Measurements from ENCODE around the gene COQ8A. TPM values are rescaled to one million over a fixed set of nuclear protein-coding genes. Genes with fewer than 3 reads are reported as not detected.

COQ8A gene
- total and polyA plus RNA-seq, 2 donors (not counting 1 experiment from before 2014, with no cell fraction given) = 3.8 to 19.7 TPM

DNA sequence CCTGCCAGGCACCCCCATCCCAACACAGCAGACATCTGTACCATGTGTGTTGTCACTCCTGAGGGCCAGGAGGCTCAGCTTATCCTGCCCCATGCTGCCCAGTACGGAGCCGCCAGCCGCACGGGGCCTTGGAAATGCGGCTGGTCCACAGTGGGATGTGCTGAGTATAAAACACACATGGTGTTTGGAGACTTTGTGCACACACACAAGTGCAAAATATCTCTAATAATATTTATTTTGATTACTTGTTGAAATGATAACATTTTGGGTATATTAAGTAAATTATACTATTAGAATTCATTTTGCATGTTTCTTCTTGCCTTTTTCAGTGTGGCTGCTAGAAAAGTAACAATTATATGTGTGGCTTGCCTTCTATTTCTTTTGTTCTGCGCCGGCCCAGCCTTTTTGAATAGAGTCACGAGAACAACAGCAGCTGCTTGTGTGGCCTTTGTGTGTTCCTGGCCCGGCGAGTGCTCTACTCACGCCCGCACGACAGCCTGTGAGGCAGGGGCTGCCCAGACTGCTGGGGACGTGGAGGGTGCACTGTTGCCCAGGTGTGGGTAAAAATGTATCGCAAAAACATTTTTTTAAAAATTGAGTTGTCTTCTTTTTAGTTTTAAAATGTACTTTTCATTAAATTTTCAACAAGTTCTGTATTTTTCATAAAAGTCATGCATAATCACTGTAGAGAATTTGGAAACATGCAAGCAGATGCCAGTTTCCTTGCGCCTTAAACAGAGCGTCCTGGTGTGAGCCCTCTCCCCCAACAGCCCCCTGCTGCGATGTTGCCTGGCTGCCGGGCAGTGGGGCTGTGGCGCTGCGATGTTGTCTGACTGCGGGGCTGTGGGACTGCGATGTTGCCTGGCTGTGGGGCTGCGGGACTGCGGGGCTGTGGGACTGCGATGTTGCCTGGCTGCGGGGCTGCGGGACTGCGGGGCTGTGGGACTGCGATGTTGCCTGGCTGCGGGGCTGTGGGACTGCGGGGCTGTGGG, 35.5 kb downstream of the COQ8A start:
- Histone ChIP-seq H3K27ac (ENCODE audit: insufficient read depth, low read length) (no peak overlapping the region), H3K79me2 (ENCODE audit: control insufficient read depth, insufficient read depth, low read length) (no peaks in the 10 kb centered on the region), H3K9me3 (ENCODE audit: control insufficient read depth, insufficient read depth, low read depth, low read length) (no peaks in the 10 kb centered on the region), H2AFZ (ENCODE audit: low read length) (no peak overlapping the region), H3K4me2 (ENCODE audit: extremely low read depth, insufficient read depth, low read length) (no peak overlapping the region), H3K9ac (ENCODE audit: insufficient read depth, low read length) (no peak overlapping the region), H3K36me3 (ENCODE audit: control insufficient read depth, insufficient read depth, low read length) (peaks cover 4% of the 10 kb centered on the region), H3K4me3 (replicated peaks in 1 of 4; ENCODE audit: control extremely low read depth in 1 of 4, insufficient read depth in 1 of 4, low read depth in 3 of 4, low read length in 4 of 4) (no peak overlapping the region), H3K27me3 (ENCODE audit: control insufficient read depth, insufficient read depth, low read length) (no peaks in the 10 kb centered on the region), H3K4me1 (ENCODE audit: control insufficient read depth, extremely low read depth, insufficient read depth, low read length) (peaks cover 7% of the 10 kb centered on the region), H4K20me1 (ENCODE audit: control insufficient read depth, extremely low read depth, insufficient read depth, low read length) (no peaks in the 10 kb centered on the region)
- no peak for TF ChIP-seq EZH2 (IDR thresholded peaks at IDR 0.05; ENCODE audit: low read length, missing control alignments)
- TF ChIP-seq, protein P1, sequence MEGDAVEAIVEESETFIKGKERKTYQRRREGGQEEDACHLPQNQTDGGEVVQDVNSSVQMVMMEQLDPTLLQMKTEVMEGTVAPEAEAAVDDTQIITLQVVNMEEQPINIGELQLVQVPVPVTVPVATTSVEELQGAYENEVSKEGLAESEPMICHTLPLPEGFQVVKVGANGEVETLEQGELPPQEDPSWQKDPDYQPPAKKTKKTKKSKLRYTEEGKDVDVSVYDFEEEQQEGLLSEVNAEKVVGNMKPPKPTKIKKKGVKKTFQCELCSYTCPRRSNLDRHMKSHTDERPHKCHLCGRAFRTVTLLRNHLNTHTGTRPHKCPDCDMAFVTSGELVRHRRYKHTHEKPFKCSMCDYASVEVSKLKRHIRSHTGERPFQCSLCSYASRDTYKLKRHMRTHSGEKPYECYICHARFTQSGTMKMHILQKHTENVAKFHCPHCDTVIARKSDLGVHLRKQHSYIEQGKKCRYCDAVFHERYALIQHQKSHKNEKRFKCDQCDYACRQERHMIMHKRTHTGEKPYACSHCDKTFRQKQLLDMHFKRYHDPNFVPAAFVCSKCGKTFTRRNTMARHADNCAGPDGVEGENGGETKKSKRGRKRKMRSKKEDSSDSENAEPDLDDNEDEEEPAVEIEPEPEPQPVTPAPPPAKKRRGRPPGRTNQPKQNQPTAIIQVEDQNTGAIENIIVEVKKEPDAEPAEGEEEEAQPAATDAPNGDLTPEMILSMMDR (conservative IDR thresholded peaks at IDR 0.05 in 1 of 2, IDR thresholded peaks at IDR 0.05 in 1 of 2; ENCODE audit: low read depth in 1 of 2, low read length in 2 of 2) = no peak
- no peak for DNase-seq (ENCODE audit: low read depth in 2 of 2)

DNA sequence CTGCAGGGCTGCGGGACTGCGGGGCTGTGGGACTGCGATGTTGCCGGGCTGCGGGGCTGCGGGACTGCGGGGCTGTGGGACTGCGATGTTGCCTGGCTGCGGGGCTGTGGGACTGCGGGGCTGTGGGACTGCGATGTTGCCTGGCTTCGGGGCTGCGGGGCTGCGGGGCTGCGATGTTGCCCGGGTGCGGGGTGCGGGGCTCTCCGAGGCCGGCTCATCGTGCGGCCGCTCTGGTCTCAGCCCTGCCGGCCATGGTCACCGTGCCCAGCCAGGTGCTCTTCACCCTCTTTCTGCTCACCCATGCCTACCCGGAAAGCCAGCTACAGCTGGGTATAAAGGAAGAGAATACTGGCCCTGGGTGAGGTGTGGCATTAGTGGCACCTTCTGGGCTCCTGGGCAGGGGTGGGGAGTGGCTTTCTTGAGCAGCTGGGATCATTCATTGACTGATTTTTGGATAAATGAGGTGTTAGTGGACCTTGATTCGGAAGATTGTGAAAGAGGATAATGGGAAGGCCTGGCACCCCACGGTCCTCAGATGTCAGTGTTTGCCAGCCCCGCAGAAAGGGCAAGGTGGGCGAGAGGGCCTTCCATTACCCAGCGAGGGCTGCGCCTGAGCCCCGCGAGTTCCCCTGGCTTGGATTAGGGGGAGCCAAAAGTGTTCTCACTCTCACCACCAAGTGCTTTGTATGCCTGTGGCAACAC, 36.3 kb downstream of the COQ8A start:
- Histone ChIP-seq H3K9me3 (ENCODE audit: control insufficient read depth, insufficient read depth, low read depth, low read length) (no peaks in the 10 kb centered on the region), H3K4me3 (replicated peaks in 1 of 4; ENCODE audit: control extremely low read depth in 1 of 4, insufficient read depth in 1 of 4, low read depth in 3 of 4, low read length in 4 of 4) (no peak overlapping the region), H3K79me2 (ENCODE audit: control insufficient read depth, insufficient read depth, low read length) (no peaks in the 10 kb centered on the region), H3K36me3 (ENCODE audit: control insufficient read depth, insufficient read depth, low read length) (peaks cover 4% of the 10 kb centered on the region), H3K4me2 (ENCODE audit: extremely low read depth, insufficient read depth, low read length) (no peak overlapping the region), H3K4me1 (ENCODE audit: control insufficient read depth, extremely low read depth, insufficient read depth, low read length) (peaks cover 7% of the 10 kb centered on the region), H2AFZ (ENCODE audit: low read length) (no peak overlapping the region), H3K27me3 (ENCODE audit: control insufficient read depth, insufficient read depth, low read length) (no peaks in the 10 kb centered on the region), H4K20me1 (ENCODE audit: control insufficient read depth, extremely low read depth, insufficient read depth, low read length) (no peaks in the 10 kb centered on the region), H3K9ac (ENCODE audit: insufficient read depth, low read length) (no peak overlapping the region), H3K27ac (ENCODE audit: insufficient read depth, low read length) (no peak overlapping the region)
- DNase-seq (ENCODE audit: low read depth in 2 of 2) = no peak
- no peak for TF ChIP-seq EZH2 (IDR thresholded peaks at IDR 0.05; ENCODE audit: low read length, missing control alignments)
- TF ChIP-seq, protein P1 (conservative IDR thresholded peaks at IDR 0.05 in 1 of 2, IDR thresholded peaks at IDR 0.05 in 1 of 2; ENCODE audit: low read depth in 1 of 2, low read length in 2 of 2) = no peak

DNA sequence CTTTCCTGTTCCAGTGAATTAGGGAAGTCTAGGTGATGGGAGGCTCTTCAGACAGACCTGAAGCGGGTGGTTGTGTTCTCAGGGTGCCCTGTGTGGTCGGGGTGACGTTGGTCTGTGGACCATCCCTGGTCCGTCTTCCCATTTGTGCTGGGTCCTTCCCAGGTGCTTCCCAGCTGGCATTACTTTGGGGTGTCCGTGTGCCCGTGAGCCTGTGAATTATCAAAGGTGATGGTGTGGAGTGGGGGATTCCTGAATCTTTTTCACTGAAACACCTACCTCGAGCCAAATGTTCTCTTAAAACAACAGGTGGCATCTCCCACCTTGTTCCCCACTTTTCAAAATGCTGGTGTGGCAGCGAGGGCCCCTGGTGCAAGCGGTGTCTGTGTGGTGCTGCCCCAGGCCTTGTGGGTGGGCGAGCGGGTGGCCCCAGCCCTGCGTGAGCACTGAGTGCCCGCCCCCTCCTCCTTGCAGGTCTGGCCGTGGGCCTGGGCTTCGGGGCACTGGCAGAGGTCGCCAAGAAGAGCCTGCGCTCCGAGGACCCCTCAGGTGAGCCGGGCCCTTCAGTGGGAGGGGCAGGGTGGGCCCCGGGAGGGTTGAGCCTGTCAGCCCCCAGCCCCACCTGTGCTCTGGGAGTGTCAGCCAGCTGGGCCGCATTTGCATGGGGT, 37.0 kb downstream of the COQ8A start:
- Histone ChIP-seq H3K27ac (ENCODE audit: insufficient read depth, low read length) (no peak overlapping the region), H2AFZ (ENCODE audit: low read length) (no peak overlapping the region), H3K27me3 (ENCODE audit: control insufficient read depth, insufficient read depth, low read length) (no peaks in the 10 kb centered on the region), H4K20me1 (ENCODE audit: control insufficient read depth, extremely low read depth, insufficient read depth, low read length) (no peaks in the 10 kb centered on the region), H3K9me3 (ENCODE audit: control insufficient read depth, insufficient read depth, low read depth, low read length) (no peaks in the 10 kb centered on the region), H3K4me3 (replicated peaks in 1 of 4; ENCODE audit: control extremely low read depth in 1 of 4, insufficient read depth in 1 of 4, low read depth in 3 of 4, low read length in 4 of 4) (no peak overlapping the region), H3K4me1 (ENCODE audit: control insufficient read depth, extremely low read depth, insufficient read depth, low read length) (peaks cover 7% of the 10 kb centered on the region), H3K9ac (ENCODE audit: insufficient read depth, low read length) (no peak overlapping the region), H3K36me3 (ENCODE audit: control insufficient read depth, insufficient read depth, low read length) (peaks cover 4% of the 10 kb centered on the region), H3K4me2 (ENCODE audit: extremely low read depth, insufficient read depth, low read length) (no peak overlapping the region), H3K79me2 (ENCODE audit: control insufficient read depth, insufficient read depth, low read length) (no peaks in the 10 kb centered on the region)
- TF ChIP-seq, protein P1 (conservative IDR thresholded peaks at IDR 0.05 in 1 of 2, IDR thresholded peaks at IDR 0.05 in 1 of 2; ENCODE audit: low read depth in 1 of 2, low read length in 2 of 2) = no peak
- no peak for TF ChIP-seq EZH2 (IDR thresholded peaks at IDR 0.05; ENCODE audit: low read length, missing control alignments)
- DNase-seq (ENCODE audit: low read depth in 2 of 2) = no peak

All from fibroblast of lung (primary cell).